HG03066 (cell line): Measurements from ENCODE around the gene SLC7A6OS.
A peak's percentile ranks its signal among the peaks of the same experiment; 100 is the strongest.
"Not testable (repeated sequence)": the region's sequence is repeated elsewhere in the genome, so short reads cannot be mapped to it uniquely, and the experiment has no call there.

ENCODE experiments used
- ATAC-seq: cut with Tn5 transposase; IDR thresholded peaks from one replicate; pipeline ENCODE4 v1.9.1; 2021; ENCODE audit warnings: low read depth; ENCODE audit not compliant: unreplicated experiment

The SLC7A6OS gene

DNA sequence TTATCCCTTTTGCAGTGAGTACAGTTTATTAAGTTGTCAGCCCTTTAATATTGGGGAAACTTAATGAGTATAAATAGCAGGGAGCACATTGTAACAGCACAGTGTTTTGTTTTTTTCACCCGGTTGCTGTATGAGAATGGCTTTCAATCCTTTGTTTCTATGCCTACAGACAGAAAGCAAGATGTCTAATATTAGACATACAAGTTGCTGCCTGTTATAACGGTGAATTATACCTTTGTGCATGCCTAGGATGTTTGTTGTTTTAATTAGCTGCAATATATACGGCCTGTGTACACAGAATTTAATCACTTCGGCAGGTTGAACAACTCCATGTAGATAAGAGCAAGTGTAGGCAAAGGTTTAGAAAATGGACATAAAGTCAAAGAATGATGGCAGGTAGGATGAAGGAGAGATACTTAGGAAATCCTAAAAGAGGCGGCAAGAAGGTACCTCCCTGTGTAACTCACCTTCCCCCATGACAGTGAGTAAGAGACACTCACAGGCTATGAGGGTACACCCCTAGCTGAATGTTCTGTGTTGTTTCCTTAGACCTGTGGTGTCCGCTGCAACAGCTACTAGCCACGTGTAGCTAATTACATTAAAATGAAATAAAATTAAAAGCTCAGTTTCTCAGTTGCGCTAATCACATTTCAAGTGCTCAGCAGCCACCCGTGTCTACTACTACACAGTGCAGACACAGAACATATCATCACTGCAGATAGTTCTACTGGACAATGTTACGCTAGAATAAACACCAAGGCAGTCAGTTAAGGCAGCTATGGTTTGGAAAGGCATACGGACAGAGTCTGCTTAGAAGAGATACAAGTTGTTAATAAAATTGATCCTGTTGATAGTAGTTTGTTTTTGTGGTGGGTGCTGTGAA is 10.9 kb downstream of the SLC7A6OS start:
- ATAC-seq, result no peak

GRCh38 chr16:68298907-68299561 is 11.7 kb downstream of the SLC7A6OS start:
- ATAC-seq, result no peak

DNA sequence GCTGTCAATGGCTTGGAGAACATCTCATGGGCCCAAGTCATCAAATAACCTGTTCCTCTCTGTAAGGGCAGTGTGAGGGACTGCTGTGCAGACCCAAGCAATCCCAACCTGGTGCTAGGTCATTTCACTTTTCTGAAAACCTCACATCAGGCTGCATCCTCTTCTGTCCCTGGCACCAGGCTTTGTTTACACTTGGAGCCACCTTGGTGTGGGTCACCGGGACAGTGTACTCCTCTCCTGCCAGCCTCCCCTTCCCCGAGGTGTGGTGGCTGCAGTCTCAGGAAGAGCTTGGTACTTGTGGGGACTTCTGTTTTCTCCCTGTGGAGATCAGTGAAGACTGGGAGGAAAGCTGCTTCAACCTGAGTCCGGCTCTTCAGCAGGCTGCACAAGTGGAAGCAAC is 12.4 kb downstream of the SLC7A6OS start:
- ATAC-seq, result no peak

DNA sequence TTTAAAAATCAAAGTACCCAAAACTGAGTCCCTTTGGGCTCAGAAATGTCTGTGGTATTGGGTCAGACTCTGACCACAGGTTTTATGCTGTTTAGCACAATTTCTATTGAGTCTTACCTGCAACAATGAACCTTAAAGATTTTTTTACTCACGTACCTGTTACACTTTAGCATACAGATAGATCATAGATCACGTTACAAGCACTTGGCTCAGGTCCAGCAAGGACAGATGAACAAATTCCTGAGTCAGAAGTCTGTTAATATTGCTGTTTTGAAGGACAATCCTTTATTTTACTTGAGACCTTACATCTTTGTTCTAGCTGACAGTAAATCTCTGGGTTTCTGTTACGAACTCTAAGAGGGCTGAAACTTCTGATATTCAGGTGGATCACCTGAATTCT is 12.8 kb downstream of the SLC7A6OS start:
- ATAC-seq, result no peak

GRCh38 chr16:68296693-68297092 is 14.1 kb downstream of the SLC7A6OS start:
- ATAC-seq, result no peak

DNA sequence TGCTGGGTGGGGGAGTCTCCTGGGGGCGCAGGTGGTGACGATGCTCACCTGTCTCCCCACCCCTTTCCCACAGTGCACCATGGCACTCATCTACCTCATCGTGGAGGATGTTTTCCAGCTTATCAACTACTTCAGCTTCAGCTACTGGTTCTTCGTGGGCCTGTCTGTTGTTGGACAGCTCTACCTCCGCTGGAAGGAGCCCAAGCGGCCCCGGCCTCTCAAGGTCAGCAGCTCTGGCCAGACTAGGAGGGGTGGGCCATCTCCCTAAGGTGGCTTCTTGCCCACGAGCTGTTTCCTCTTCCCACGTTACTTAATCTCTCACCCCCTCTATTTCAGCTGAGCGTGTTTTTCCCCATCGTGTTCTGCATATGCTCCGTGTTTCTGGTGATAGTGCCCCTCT is 14.5 kb downstream of the SLC7A6OS start:
- ATAC-seq, result no peak

GRCh38 chr16:68292425-68292824 is 18.3 kb downstream of the SLC7A6OS start:
- ATAC-seq, result no peak

DNA sequence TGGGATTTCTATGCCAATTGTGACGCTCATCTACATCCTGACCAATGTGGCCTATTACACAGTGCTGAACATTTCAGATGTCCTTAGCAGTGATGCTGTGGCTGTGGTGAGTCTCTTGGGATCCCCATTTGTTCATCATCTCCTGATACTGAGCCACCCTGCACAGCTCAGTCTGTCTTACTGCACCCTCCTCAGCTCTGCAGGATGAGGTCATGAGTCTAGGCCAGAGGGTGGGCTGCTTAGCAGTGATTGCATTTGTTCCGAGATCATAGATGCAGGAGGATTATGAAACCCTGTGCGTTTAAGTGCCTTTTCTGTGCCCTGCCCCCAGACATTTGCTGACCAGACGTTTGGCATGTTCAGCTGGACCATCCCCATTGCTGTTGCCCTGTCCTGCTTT is 19.5 kb downstream of the SLC7A6OS start:
- ATAC-seq, result no peak

DNA sequence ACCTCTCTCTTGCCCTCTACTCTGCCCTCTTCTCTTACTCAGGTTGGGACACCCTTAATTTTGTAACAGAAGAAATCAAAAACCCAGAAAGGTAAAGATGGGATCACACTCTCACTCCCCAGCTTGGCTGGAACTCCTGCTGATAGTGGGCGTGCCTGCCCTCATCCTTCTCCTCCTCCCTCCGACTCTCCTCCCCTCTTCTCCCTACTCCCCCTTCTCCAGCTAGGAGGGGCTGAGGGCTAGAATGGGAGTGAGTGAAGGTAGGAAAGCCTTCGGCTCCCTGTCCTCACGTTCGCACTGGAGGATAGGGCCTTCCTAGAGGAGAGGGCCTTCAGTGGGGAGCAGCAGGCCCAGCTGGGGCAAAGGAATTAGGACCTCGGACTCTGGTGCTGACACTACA is 20.3 kb downstream of the SLC7A6OS start:
- no peak for ATAC-seq

GRCh38 chr16:68289621-68290329 is 21.0 kb downstream of the SLC7A6OS start:
- peak; percentile 74 for ATAC-seq

- no peak for ATAC-seq
Measured at GRCh38 chr16:68289202-68289601, 21.5 kb downstream of the SLC7A6OS start.

DNA sequence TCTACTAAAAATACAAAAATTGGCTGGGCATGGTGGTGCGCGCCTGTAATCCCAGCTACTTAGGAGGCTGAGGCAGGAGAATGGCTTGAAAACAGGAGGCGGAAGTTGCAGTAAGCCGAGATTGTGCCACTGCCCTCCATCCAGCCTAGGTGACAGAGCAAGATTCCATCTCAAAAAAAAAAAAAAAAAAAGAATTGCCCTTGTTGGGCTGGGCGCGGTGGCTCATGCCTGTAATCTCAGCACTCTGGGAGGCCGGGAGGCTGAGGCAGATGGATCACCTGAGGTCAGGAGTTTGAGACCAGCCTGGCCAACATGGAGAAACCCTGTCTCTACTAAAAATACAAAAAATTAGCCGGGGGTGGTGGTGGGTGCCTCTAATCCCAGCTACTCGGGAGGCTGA is 21.9 kb downstream of the SLC7A6OS start:
- not testable (repeated sequence) for ATAC-seq

DNA sequence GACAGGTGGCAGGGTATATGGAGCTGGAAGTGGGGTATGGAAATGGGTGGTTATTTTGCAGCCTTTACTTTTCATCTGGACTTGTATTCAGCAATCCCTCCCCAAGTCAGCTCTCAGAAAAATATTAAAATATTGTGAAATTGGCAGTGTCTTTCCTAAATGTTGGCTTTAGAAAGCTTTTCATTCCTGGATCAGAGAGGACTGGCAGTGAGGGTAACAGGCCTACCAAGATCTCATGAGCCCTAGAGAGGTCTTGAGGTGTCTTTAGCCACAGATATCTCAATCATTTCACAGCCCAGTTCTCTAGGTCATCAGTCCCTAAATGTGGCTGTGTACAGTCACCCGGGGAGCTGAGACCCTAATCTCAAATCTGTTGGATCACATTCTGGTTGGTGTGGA is 22.5 kb downstream of the SLC7A6OS start:
- ATAC-seq, result no peak

DNA sequence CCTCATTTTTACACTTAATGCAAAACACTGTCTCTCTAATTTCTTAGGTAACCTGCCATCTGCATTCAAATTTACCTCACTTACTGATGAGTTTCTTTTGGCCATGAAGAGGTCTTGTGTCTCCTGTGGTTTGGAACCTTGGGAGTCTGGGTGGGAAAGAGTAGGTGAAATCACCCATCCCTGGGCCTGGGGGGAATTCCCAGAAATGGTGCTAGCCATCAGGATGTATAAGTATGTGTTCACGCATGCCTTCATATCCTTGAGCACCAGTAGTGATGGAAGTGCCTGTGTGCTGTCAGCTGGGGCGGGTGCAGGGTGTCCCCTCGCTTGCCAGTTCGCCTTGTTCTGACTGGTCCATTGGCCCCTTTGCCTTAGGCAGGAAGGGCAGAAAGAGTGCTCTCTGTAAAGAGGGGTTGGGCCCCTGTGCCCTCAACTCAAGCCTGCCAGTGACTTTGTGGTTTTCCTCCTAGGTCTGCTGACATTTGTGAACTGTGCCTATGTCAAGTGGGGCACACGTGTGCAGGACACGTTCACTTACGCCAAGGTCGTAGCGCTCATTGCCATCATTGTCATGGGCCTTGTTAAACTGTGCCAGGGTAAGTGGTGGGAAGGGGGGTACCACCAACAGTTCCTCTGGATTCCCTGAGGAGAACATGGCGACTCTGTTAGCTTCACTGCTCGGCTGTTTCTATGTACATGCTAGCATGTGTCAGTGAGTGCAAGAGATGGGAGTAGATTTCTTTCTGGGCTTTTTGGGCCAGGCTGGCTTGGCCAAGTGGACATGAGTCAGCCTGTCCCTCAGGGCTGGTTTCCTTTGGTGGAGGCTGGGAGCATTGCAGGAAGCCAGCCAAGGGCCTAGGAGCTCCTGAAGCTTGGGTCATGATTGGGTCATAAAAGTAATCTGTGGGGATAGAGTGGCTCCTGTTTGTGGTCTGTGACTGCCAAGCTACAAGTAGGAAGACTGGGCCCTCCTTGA is 23.2 kb downstream of the SLC7A6OS start:
- ATAC-seq, result no peak

- ATAC-seq, result no peak
Measured at GRCh38 chr16:68286153-68287074, 24.3 kb downstream of the SLC7A6OS start.

GRCh38 chr16:68285683-68286082 is 25.1 kb downstream of the SLC7A6OS start:
- no peak for ATAC-seq

DNA sequence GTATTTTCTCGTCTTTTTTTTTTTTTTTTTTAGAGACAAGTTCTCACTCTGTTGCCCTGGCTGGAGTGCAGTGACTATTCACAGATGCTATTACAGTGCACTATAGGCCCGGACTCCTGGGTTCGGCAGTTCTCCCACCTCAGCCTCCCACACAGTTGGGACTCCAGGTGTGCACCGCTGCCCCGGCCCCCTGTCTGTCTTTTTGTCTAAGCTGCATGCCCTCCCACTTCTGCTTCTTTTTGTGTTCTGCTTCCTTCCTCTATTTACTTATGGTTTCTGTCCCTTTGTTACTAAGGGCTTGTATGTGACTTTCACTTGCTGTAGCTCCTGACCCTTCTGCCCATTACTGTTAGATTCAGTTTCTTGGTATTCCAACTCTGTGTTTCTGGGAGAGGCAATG is 25.9 kb downstream of the SLC7A6OS start:
- peak; percentile 55 for ATAC-seq

DNA sequence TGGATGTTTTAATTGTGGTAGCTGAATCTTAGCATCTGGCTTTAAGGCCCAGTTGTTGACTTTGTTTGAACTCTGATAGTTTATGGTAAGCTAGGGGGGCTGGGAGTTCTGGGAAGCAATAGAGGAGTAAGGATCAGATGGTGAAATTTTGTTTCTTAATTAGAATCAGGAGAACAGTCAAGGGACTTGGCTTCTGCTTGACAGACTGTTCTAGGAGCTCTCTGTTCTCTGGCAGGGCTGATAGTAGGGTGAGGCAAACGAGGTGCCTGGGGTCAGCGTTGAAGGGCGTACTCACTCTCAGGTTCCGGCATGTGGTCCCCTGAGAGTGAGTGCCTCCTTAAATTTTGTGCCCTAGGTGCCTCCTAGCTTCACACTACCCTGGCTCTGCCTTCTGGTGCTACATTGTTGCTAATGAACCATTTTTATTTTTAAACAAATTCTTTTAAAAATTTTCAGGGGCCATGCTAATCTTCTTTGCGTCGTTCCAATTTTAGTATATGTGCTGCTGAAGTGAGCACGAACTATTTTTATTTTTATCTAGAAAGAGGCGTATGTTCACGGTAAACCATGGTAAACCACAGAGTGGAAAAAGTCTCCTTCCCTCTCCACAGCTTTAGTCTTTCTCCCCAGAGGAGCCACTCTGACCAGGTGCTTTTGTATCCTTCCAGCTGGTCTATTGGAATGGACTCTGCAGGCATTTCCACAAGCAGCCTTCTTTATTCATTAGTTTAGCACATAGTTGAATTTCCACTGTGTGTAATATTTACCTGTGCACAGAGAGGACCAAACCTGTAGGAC is 26.7 kb downstream of the SLC7A6OS start:
- no peak for ATAC-seq
